HEK293 (cell line): Measurements from ENCODE around the gene CIB1.

Experiments
- MYNN ChIP-seq: fragments of 450-650 bp; formaldehyde crosslinking; IDR thresholded peaks from 2 replicates; pipeline ENCODE4 v1.5.1; 2016; ENCODE audit warnings: missing biosample characterization, missing genetic modification characterization, borderline replicate concordance
- TF ChIP-seq, protein P1 (sequence below): fragments of 450-650 bp; formaldehyde crosslinking; IDR thresholded peaks from 2 replicates; pipeline ENCODE4 v1.5.1; 2016; ENCODE audit warnings: missing biosample characterization, missing genetic modification characterization
- TF ChIP-seq, protein P2 (sequence below): fragments of 450-650 bp; formaldehyde crosslinking; IDR thresholded peaks from 2 replicates; pipeline ENCODE4 v1.5.1; 2016; ENCODE audit warnings: missing biosample characterization, missing genetic modification characterization
- TF ChIP-seq, protein P3 (sequence below): fragments of 450-650 bp; formaldehyde crosslinking; IDR thresholded peaks from 2 replicates; pipeline ENCODE4 v1.5.1; 2016; ENCODE audit warnings: missing biosample characterization, missing genetic modification characterization

DNA sequence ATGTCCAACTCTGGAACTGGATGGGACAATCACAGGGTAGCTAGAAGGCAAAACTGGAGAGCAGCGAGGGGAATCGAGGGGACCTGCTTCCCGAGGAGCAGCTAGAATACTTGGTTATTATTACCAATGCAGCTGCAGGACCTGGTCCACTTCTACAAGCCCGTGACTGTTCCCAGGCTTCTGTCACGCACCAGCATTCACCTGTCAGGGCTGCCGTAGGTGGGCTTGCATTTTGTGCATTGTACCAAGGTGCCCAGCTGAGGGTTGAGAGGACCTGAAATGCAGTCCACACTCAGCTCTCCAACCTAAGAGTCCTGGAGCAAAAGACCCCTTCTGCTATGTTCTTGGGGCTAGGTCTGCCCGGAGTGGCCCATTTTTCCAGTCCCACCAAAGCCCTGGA is 30.3 kb downstream of the CIB1 start:
- no peak for TF ChIP-seq MYNN (tag by site-specific recombination)
- TF ChIP-seq, protein P1, sequence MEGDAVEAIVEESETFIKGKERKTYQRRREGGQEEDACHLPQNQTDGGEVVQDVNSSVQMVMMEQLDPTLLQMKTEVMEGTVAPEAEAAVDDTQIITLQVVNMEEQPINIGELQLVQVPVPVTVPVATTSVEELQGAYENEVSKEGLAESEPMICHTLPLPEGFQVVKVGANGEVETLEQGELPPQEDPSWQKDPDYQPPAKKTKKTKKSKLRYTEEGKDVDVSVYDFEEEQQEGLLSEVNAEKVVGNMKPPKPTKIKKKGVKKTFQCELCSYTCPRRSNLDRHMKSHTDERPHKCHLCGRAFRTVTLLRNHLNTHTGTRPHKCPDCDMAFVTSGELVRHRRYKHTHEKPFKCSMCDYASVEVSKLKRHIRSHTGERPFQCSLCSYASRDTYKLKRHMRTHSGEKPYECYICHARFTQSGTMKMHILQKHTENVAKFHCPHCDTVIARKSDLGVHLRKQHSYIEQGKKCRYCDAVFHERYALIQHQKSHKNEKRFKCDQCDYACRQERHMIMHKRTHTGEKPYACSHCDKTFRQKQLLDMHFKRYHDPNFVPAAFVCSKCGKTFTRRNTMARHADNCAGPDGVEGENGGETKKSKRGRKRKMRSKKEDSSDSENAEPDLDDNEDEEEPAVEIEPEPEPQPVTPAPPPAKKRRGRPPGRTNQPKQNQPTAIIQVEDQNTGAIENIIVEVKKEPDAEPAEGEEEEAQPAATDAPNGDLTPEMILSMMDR (tag by site-specific recombination), result no peak
- TF ChIP-seq, protein P2, sequence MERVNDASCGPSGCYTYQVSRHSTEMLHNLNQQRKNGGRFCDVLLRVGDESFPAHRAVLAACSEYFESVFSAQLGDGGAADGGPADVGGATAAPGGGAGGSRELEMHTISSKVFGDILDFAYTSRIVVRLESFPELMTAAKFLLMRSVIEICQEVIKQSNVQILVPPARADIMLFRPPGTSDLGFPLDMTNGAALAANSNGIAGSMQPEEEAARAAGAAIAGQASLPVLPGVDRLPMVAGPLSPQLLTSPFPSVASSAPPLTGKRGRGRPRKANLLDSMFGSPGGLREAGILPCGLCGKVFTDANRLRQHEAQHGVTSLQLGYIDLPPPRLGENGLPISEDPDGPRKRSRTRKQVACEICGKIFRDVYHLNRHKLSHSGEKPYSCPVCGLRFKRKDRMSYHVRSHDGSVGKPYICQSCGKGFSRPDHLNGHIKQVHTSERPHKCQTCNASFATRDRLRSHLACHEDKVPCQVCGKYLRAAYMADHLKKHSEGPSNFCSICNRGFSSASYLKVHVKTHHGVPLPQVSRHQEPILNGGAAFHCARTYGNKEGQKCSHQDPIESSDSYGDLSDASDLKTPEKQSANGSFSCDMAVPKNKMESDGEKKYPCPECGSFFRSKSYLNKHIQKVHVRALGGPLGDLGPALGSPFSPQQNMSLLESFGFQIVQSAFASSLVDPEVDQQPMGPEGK (tag by site-specific recombination), result no peak
- TF ChIP-seq, protein P3, sequence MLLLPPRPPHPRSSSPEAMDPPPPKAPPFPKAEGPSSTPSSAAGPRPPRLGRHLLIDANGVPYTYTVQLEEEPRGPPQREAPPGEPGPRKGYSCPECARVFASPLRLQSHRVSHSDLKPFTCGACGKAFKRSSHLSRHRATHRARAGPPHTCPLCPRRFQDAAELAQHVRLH (tag by site-specific recombination), result no peak
